NCI-H1436 (cell line): ENCODE data around the gene TTC39C.
"Not testable (repeated sequence)": the region's sequence is repeated elsewhere in the genome, so short reads cannot be mapped to it uniquely, and the experiment has no call there.

ENCODE experiments used
- DNase-seq: peaks from one replicate; lab custom pipeline; 2025; lab: John Stamatoyannopoulos, UW

The TTC39C gene

DNA sequence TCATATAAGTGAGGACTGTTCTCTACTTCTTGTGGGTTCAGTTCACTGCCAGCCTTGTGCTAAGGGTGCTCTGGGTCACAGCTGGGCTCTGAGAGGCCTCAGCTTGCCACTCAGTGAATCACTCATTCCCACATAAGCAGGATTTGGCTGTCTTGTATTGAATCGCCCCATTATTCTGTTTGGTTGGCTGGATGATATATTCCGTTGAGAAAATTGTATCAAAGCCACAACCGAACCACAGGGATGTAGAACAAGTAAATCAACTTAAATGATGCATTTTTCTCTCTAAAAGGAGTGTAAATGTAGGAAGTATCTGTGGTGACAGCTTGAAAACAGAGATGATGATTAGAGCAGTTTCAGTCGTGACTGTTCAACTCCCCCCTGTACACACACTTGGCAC, 39.6 kb downstream of the TTC39C start:
- DNase-seq = no peak

DNA sequence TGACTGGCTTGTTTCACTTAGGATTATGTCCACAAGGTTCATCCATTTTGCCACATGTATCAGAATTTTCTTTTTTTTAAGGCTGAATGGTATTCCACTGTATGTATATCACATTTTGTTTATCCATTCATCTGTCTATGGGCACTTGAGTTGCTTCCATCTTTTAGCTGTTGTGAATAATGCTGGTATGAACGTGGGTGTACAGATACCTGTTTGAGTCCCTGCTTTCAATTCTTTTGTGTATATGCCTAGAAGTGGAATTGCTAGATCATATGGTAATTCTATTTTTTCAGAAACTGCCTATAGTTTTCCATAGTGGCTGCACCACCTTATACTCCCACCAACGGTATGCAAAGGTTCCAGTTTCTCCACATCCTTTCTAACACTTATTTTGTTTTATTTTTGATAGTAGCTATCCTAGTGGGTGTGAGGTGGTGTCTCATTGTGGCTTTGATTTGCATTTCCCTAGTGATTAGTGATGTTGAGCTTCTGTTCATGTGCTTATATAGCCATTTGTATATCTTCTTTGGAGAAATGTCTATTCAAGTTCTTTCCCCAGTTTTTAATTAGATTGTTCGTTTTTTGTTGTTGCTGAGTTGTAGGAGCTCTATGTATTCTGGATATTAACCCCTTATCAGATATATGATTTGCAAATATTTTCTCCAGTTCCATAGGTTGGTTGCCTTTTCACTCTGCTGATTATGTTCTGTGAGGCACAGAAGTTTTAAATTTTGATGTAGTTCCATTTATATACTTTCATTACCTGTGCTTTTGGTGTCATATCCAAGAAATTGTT, 40.7 kb downstream of the TTC39C start:
- no peak for DNase-seq

DNA sequence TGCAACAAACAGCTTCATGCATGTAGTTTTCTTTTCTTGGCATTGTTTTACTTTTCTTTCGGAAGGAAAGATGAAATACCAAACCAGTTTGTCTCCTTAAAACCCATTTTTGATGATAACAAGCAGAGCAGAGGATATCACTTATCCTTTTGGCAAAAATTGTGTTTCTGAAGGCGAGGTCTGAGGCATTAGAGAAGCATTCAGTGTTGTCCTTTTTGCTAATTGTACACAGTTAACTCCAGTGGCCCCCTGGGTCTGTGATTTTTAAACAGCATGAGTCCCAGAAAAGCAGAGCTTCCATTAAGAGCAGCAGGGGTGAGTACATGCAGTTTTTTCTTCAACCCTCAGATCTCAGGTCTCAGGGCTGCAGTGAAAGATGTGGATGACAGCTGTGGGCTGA, 41.3 kb downstream of the TTC39C start:
- no peak for DNase-seq

DNA sequence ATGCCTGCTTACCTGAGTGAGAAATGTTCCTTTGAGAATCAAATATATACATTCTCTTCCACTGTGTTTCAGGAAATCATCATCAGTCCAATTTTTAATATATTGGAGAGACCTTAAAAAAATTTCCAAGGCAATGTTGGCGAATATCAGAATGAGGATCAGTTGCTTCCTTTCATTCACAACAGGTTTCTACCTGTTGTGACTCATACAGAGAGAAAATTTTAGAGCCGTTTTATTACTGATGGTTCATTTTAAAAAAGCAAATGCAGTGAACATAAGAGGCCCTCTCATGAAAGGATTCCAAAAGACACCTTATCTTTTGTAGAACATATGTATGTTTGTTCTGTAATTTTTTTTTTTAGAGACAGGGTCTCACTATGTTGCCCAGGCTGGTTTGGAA, 42.0 kb downstream of the TTC39C start:
- DNase-seq = no peak

DNA sequence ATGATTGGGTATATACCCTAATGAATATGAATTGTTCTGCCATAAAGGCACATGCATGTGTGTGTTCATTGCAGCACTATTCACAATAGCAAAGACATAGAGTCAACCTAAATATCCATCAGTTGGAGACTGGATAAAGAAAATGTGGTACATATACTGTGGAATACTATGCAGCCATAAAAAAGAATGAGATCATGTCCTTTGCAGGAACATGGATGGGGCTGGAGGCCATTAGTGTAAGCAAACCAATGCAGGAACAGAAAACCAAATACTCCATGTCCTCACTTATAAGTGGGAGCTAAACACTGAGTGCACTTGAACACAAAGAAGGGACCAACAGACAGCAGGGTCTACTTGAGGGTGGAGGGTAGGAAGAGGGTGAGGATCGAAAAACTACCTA, 43.2 kb downstream of the TTC39C start:
- DNase-seq = no peak

DNA sequence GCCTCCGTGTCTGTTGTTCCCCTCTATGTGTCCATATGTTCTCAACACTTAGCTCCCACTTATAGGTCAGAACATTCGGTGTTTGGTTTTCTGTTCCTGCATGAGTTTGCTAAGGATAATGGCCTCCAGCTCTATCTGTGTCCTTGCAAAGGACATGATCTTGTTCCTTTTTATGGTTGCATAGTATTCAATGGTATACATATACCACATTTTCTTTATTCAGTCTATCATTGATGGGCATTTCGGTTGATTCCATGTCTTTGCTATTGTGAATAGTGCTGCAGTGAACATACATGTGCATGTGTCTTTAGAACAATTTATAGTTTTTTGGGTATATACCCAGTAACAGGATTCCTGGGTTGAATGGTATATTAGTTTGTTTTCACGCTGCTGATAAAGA, 44.8 kb downstream of the TTC39C start:
- not testable (repeated sequence) for DNase-seq

DNA sequence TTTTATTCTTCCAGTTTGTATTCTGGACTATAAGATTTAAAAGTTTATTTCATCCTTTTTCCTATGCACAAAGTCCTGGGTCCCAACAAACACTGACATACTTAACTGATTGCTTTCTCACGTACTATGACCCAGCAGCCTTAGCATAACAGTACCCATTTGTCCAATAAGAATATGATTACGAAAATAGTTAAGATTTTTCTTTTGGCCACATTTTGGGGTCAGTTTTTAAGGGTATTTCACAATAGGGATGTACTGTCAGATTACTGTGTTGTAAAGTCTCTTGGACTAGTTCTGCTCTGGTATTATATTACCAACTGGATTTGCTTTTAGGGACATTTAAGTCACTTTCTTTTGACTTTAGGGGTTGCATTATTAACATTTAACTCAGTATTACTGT, 46.1 kb downstream of the TTC39C start:
- DNase-seq = no peak

DNA sequence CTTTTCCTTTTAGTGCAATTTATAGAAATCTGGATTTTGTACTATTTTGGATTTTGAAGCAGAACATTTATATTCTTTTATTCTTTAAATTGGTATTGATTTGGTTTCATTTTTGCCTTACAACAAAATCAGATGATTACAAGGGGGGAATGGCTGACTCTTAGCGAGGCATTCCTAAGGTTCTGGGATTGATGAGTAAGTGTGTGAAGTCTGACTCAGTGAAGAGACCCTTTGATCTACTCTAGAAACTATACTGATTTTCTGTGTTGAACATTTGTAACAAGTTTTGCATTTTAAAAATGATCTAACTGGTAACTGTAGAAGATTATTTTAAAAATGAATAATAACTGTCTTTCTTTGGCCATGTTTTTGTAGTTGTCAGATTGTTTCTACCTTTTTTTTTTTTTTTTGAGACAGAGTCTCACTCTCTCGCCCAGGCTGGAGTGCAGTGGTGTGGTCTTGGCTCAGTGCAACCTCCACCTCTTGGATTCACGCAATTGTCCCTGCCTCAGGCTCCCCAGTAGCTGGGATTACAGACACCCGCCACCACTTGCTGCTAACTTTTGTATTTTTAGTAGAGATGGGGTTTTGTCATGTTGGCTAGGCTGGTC, 48.7 kb downstream of the TTC39C start:
- DNase-seq = no peak

DNA sequence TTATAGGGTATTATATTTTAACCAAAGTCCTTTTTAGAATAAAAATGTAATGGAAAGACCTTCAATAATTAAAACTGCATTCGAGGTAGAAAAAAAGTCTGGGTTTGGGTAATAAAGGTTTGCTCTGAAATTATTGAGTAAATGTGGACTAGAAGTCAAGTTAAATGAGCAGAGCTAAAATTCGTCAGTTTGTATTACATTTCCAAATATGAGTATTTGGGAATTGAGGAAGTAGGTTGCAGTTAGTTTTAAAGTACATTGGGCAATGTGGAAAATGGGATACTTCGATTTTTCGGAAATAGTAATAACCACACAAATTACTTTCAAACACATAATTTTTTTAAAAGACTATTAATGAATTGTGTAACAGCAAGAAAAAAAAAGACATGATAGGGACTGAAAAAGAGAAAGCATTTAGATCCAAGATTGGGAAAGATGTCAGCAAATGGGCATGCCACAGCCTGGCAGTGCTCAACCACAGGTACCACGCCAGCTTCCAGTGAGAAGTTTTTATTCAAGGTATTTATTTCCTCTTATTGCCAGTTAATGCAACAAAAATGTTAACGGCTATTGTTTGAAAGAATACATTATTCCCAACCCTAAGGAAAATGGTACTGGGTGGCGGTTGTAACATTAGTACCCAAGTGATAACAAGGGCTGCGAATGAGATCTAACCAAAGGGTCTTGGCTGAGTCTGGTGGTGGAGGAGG, 50.0 kb downstream of the TTC39C start:
- no peak for DNase-seq

DNA sequence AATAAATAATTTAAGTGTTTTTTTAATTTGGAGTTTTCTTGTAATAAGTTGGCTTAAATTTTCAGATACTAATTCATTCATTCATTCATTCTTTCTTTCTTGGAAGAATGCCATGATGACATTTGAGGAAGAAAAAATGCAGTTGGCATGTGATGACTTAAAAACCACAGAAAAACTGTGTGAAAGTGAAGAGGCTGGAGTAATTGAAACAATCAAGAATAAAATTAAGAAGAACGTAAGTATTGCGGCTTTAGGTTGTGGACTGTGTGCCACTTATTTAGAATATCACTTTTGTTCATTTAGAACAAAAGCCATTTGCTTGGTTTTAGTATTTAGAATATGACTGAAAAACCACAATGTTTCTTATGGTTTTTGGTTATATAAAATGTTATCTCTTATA, 51.4 kb downstream of the TTC39C start:
- no peak for DNase-seq

DNA sequence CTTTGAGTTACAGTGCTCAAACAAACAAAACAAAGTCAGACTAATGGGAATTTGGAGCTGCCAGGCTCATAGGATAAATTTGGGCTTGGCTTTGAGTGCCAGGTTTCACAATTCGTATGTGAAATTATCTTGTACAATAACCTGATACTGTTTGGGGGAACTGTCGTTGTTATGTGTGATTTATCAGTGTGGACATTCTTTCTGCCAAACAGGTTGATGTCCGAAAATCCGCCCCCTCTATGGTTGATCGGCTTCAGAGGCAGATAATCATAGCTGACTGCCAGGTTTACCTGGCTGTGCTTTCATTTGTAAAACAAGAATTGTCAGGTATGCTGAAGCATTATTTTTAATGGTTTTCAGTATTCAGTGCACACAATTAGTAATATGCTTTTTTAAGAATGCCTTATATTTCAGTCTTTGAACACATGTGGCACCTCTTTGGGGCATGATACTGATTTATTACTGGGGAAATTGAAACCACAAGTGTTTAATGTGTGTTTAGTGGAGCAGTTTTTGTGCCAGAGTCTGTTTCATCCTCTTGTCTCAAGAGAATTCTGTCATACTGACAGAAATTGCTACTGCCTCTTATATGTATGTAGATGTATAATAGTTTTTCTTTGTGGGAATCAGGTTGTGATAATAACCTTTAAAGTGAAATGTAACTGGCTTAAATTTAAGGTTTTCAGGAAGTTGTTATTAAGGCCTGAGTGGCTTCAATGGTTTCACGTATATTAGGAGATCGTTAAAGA, 54.6 kb downstream of the TTC39C start:
- DNase-seq = peak; percentile 38

DNA sequence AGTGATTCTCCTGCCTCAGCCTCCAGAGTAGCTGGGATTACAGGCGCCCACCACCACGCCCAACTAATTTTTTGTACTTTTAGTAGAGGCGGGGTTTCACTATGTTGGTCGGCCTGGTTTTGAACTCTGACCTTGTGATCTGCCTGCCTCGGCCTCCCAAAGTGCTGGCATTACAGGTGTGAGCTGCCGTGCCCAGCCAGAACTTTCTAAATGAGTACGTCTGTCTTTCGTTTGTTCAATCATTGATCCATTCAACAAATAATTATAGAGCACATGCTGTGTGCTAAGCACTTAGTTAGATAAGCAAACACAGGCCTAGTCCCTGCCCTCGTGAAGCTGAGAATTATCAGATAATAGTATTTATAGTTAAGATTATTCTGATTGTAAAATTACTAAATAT, 56.5 kb downstream of the TTC39C start:
- no peak for DNase-seq

DNA sequence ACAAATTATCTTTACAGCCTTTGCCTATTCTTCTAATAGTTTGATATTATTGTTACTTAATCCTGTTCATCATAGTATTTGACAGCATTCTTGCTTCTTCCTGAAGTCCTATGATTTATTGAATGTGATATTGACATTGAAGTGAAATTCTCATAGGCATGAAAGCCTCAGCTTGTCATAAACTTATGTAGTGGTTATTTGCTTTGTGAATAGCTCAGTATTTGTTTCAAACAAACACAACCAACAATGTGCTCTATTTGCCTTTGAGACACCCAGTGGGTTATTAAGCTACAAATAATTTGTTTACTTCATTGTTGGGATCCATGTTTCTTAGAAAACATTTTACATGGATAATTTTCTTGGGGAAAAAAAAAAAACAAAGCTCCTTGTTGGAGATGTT, 57.2 kb downstream of the TTC39C start:
- DNase-seq = no peak

DNA sequence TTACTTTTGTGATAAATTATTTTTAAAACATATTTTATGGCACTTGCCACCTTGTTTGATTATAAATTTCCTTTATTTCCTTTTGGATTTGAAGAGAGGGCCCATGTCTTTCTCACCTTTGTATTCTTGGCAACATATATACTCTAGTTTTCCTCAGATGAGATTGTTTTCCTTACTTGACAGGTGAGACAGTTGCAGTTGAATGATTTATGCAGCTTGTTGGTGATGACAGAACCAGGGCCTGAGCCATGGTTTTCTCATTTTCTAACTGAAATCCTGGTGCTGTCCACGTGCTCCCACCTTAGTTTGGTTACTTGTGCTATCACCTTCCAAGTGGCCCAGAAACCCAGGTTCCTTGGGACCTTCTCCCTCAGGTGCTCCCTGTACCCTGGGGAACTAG, 58.2 kb downstream of the TTC39C start:
- no peak for DNase-seq

DNA sequence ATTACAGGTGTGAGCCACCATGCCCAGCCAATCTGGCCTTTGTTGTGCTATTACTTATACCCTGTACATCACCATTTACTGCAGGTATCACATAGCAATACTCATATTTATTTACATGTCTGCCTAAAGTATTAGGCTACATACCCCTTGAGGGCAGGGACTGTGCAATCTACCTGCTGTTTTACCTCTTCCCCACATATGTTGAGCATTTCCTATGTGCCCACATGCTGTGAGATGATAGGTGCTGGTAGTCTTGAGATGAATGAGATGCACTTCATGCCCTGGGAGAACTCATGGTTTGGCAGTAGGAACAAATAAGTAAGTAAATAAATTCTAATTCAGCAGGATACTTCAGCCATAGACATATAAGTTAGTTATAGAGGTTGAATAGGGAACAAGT, 59.2 kb downstream of the TTC39C start:
- no peak for DNase-seq

DNA sequence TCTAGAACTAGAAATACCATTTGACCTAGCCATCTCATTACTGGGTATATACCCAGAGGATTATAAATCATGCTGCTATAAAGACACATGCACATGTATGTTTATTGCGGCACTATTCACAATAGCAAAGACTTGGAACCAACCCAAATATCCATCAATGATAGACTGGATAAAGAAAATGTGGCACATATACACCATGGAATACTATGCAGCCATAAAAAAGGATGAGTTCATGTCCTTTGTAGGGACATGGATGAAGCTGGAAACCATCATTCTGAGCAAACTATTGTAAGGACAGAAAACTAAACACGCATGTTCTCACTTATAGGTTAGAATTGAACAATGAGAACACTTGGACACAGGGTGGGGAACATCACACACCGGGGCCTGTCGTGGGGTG, 60.2 kb downstream of the TTC39C start:
- DNase-seq = not testable (repeated sequence)

DNA sequence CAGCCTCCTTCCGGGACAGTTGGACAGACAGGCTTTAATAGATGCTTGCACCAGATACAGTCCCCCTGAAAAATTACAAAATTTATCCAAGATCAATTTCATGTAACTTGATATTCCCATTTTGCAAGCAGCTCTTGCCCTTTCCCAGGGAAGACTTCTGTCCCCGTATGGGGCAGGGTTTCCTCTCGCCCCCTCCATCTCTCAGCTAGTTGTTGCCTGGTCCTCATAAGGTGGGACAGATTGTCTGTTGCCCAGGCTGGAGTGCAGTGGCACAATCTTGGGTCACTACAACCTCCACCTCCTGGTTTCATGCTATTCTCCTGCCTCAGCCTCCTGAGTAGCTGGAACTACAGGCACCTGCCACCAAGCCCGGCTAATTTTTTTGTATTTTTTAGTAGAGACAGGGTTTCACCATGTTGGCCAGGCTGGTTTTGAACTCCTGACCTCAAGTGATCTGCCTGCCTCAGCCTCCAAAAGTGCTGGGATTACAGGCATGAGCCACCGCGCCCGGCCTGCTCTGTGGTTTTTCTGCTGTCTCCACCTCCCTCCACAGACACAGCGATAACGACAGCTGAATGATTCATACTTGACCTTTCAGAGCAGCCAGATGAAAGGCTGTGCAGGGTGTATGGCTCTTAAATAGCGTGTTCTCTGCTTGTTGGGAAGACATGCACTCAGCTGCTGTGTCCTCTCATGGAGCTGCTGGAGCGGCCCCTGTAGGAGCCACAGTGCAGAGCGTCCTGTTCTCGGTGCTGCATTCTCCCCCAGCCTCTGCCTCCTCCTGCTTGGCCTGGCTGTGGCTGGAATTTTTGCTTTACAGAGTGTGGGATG, 61.4 kb downstream of the TTC39C start:
- DNase-seq = no peak

DNA sequence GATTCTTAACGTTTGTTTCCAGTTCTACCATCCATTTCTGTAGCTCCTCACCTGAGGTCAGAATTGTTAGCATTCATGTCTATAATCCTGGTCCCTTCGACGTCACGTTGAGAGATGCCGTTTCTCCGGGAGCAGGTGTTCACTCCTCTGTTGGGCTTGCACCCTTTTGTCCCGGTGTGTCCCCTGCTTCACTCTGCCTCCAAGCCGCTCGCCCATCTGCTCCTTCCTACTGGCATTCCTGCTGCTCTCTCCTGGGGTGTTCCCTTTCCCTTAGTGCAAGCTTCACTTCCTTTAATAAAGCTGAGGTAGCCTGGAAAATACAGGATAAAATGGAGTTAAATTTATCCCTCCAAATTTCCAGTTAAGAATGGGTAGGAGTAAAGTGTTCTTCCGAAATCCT, 62.4 kb downstream of the TTC39C start:
- DNase-seq = no peak

DNA sequence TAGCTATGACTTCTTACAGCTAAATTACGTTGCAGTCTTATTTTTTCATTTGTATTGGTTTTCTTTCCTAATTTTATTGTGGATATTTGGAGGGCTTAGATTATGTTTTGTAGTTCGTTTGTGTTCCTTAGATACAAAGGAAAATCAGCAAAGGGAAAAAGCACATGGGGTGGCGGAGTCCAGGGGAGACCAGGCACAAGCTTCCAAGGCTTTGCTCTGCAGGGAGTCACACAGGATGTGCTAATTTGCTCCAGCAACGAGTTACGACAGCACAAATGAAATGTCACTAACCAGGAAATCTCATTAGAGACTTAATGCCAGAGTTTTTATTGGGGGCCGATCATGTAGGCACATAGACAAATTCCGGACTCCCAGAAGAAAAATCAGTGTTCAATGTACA, 63.8 kb downstream of the TTC39C start:
- DNase-seq = no peak

DNA sequence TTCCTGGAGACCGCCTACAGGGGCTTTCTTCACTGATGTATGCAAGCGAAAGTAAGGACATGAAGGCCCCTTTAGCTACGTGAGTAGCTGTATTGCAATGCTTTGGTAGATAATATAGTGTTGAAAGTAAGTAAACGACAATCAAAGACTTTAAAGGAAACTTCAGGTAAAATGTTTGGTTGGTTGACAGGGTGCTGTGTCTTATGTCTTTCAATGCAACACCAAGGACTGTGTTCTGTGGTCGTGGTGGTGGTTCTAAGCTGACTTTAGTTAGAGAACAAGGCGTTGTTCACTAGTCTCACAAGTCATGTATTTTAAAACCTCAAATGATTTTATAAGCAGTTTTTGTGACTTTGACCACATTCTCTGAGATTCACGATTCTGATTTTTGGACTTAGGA, 66.3 kb downstream of the TTC39C start:
- DNase-seq = no peak

DNA sequence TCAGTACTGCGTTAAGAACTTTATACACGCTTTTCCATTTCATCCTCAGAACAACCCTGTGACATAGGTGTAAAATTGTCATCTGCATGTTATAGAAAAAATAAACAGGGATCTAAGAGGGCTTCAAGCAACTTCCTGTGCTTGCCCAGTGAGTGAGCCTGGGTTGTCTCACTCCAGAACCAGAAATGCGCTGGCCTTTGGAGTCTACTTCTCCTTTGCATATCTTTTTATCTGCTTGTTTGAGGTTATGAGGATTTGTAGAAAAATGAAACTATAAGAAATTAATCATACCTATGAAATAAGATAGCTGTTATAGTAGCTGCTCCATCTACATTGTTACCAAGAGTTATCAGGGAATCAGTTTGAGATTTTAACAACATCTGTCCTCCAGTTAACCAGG, 69.0 kb downstream of the TTC39C start:
- DNase-seq = no peak

DNA sequence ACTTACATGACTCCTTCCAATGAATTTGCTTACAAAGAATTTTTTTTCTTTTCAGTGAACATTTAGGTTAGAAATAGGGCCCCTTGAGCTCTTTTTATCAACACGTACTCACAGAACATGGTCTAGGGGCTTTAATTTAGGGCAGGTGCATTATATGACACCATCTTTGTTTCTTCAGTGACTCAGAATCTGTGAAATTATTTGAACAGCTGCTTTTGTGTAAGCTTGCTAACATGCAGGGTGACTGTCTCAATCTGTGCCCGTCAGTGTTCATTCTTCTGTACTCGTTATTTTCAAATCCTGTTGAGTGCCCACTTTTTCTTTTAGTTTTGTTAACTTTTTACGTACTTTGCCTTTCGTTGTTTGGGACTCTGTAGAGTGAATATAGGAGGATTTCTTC, 71.5 kb downstream of the TTC39C start:
- peak; percentile 23 for DNase-seq
